H1 (cell line): ENCODE data around the gene APBA2. TPM values are rescaled to one million over a fixed set of nuclear protein-coding genes. Genes with fewer than 3 reads are reported as not detected.

Experiments
- CTCF ChIA-PET: fragments of 300-600 bp; sonication (Branson Sonifier 250); formaldehyde crosslinking; loops from one replicate; lab custom pipeline; 2021; ENCODE audit not compliant: partially characterized antibody; lab: Charles Lee
- POLR2A ChIA-PET: fragments of 300-600 bp; sonication (Branson Sonifier 250); formaldehyde crosslinking; loops from one replicate; lab custom pipeline; 2021; ENCODE audit warnings: inconsistent platforms; ENCODE audit not compliant: partially characterized antibody; lab: Charles Lee
- DNase-seq, 2 experiments: peaks; one replicate each; pipeline versions ENCODE4 v3.0.0 to v3.0.0-alpha.2; 2010 to 2022; ENCODE audit warnings: low spot score in 2 of 2, low read depth in 1 of 2, mixed read lengths in 1 of 2
- FAIRE-seq: peaks from 2 replicates; lab custom pipeline; 2011; peaks lifted over from hg19 to GRCh38; lab: Jason Lieb, UNC
- H2AFZ ChIP-seq: 2 replicates; pipeline ENCODE4 v1.8.1; 2012; ENCODE audit warnings: low read length, inconsistent platforms
- H2AK5ac ChIP-seq: 2 replicates; pipeline ENCODE4 v1.6.1; 2013; ENCODE audit warnings: low read depth, low read length
- H2BK120ac ChIP-seq: replicated peaks from 2 replicates; pipeline ENCODE3; 2013; ENCODE audit warnings: low read depth, low read length, inconsistent platforms
- H2BK12ac ChIP-seq: 2 replicates; pipeline ENCODE4 v1.6.1; 2013; ENCODE audit warnings: low read depth, low read length
- H2BK15ac ChIP-seq: 2 replicates; pipeline ENCODE4 v1.6.1; 2013; ENCODE audit warnings: low read length
- H2BK20ac ChIP-seq: 2 replicates; pipeline ENCODE4 v1.6.1; 2013; ENCODE audit warnings: low read length
- H2BK5ac ChIP-seq: 2 replicates; pipeline ENCODE4 v1.6.1; 2013; ENCODE audit warnings: low read depth, low read length
- H3K14ac ChIP-seq: 2 replicates; pipeline ENCODE4 v1.6.1; 2013; ENCODE audit warnings: inconsistent platforms; ENCODE audit not compliant: insufficient read length
- H3K18ac ChIP-seq: 2 replicates; pipeline ENCODE4 v1.6.1; 2013; ENCODE audit warnings: low read length; ENCODE audit errors: extremely low read depth
- H3K23ac ChIP-seq: 2 replicates; pipeline ENCODE4 v1.6.1; 2013; ENCODE audit warnings: inconsistent platforms; ENCODE audit not compliant: insufficient read length
- H3K23me2 ChIP-seq: 2 replicates; pipeline ENCODE4 v1.6.1; 2013; ENCODE audit warnings: low read depth, low read length
- H3K27ac ChIP-seq: 2 replicates; pipeline ENCODE4 v1.6.1; 2011; ENCODE audit warnings: low read depth, low read length, inconsistent platforms
- H3K27me3 ChIP-seq, 4 experiments: replicated peaks in 1 of 4; 1 replicate in 1 of 4; 2 replicates in 3 of 4; pipeline versions ENCODE4 v1.6.1 to v1.8.1; 2011 to 2013; ENCODE audit warnings: low read length in 3 of 4, mild to moderate bottlenecking in 3 of 4, inconsistent platforms in 2 of 4, mixed read lengths in 2 of 4, moderate library complexity in 1 of 4; ENCODE audit not compliant: control insufficient read depth in 3 of 4, insufficient read depth in 3 of 4; ENCODE audit errors: extremely low read depth in 1 of 4
- H3K36me3 ChIP-seq, 4 experiments: 2 replicates each; pipeline versions ENCODE4 v1.6.1 to v1.8.1; 2011 to 2013; ENCODE audit warnings: mild to moderate bottlenecking in 4 of 4, low read length in 3 of 4, moderate library complexity in 2 of 4, control low read depth in 1 of 4, inconsistent platforms in 1 of 4; ENCODE audit not compliant: insufficient read depth in 4 of 4, control insufficient read depth in 2 of 4
- H3K4ac ChIP-seq: replicated peaks from 2 replicates; pipeline ENCODE3; 2013; ENCODE audit warnings: low read length, low read depth, mixed read lengths, inconsistent platforms; ENCODE audit not compliant: insufficient read length
- H3K4me1 ChIP-seq, 4 experiments: replicated peaks in 1 of 4; 1 replicate in 1 of 4; 2 replicates in 3 of 4; pipeline versions ENCODE4 v1.6.1 to v1.8.1; 2011 to 2013; ENCODE audit warnings: low read length in 3 of 4, inconsistent platforms in 2 of 4, mixed read lengths in 1 of 4; ENCODE audit not compliant: insufficient read depth in 4 of 4, control insufficient read depth in 3 of 4
- H3K4me2 ChIP-seq, 2 experiments: 2 replicates each; pipeline versions ENCODE4 v1.6.1 to v1.8.1; 2011 to 2013; ENCODE audit warnings: low read depth in 2 of 2, low read length in 2 of 2, control low read depth in 1 of 2, inconsistent platforms in 1 of 2, mild to moderate bottlenecking in 1 of 2; ENCODE audit not compliant: insufficient read depth in 1 of 2
- H3K4me3 ChIP-seq, 4 experiments: fragments of 200-600, 300-600 bp in 1 of 4; sonication (generic), shearing (Covaris generic), sonication (Bioruptor Twin) in 1 of 4; 2 replicates each; pipeline versions ENCODE4 v1.5.1 to v1.8.1; 2011 to 2016; ENCODE audit warnings: low read length in 4 of 4, low read depth in 3 of 4, control low read depth in 2 of 4, inconsistent platforms in 2 of 4, mild to moderate bottlenecking in 2 of 4, mixed read lengths in 1 of 4, moderate library complexity in 1 of 4; ENCODE audit not compliant: insufficient read depth in 2 of 4; ENCODE audit errors: extremely low read depth in 1 of 4
- H3K56ac ChIP-seq: replicated peaks from 2 replicates; pipeline ENCODE3; 2013; ENCODE audit warnings: low read depth, mild to moderate bottlenecking, mixed read lengths, low read length, inconsistent platforms; ENCODE audit not compliant: insufficient read length
- H3K79me1 ChIP-seq: 2 replicates; pipeline ENCODE4 v1.6.1; 2013; ENCODE audit warnings: low read depth, low read length, control low read depth
- H3K79me2 ChIP-seq, 2 experiments: 2 replicates each; pipeline versions ENCODE4 v1.6.1 to v1.8.1; 2012 to 2013; ENCODE audit warnings: low read length in 2 of 2, mild to moderate bottlenecking in 2 of 2, inconsistent platforms in 1 of 2; ENCODE audit not compliant: insufficient read depth in 2 of 2, control insufficient read depth in 1 of 2
- H3K9ac ChIP-seq, 4 experiments: replicated peaks in 1 of 4; 1 replicate in 1 of 4; 2 replicates in 3 of 4; pipeline versions ENCODE4 v1.6.1 to v1.8.1; 2011 to 2013; ENCODE audit warnings: low read depth in 3 of 4, low read length in 3 of 4, control low read depth in 2 of 4, mild to moderate bottlenecking in 2 of 4, moderate library complexity in 2 of 4, inconsistent platforms in 1 of 4; ENCODE audit errors: extremely low read depth in 1 of 4
- H3K9me3 ChIP-seq, 2 experiments: 2 replicates each; pipeline versions ENCODE4 v1.6.1 to v1.8.1; 2012 to 2013; ENCODE audit warnings: mild to moderate bottlenecking in 2 of 2, moderate library complexity in 2 of 2, control low read depth in 1 of 2, inconsistent platforms in 1 of 2, low read depth in 1 of 2, low read length in 1 of 2, mixed read lengths in 1 of 2; ENCODE audit not compliant: insufficient read depth in 2 of 2
- H4K20me1 ChIP-seq, 2 experiments: replicated peaks in 1 of 2; 2 replicates each; pipeline versions ENCODE3 to v1.8.1; 2011 to 2013; ENCODE audit warnings: inconsistent platforms in 2 of 2, low read length in 2 of 2, mild to moderate bottlenecking in 1 of 2; ENCODE audit not compliant: insufficient read depth in 2 of 2, control insufficient read depth in 1 of 2
- H4K5ac ChIP-seq: 2 replicates; pipeline ENCODE4 v1.6.1; 2013; ENCODE audit warnings: low read length, low read depth, mixed read lengths, inconsistent platforms; ENCODE audit not compliant: insufficient read length
- H4K8ac ChIP-seq: 2 replicates; pipeline ENCODE4 v1.8.0; 2013; ENCODE audit warnings: mild to moderate bottlenecking, moderate library complexity, low read length, inconsistent platforms; ENCODE audit not compliant: insufficient read depth; ENCODE audit errors: extremely low read depth
- H4K91ac ChIP-seq: replicated peaks from 2 replicates; pipeline ENCODE3; 2013; ENCODE audit warnings: low read length, mixed read lengths, inconsistent platforms; ENCODE audit not compliant: insufficient read length
- CREB1 ChIP-seq: IDR thresholded peaks from 2 replicates; pipeline ENCODE4 v1.6.1; 2012; ENCODE audit warnings: inconsistent platforms
- FOSL1 ChIP-seq: IDR thresholded peaks from 2 replicates; pipeline ENCODE4 v1.6.1; 2011; ENCODE audit warnings: mild to moderate bottlenecking, low read depth, low read length, moderate library complexity; ENCODE audit not compliant: insufficient read depth
- MAFK ChIP-seq: IDR thresholded peaks from 2 replicates; pipeline ENCODE4 v1.6.1; 2012; ENCODE audit warnings: low read depth, mild to moderate bottlenecking, improper control_type of control experiment, low read length
- PHF8 ChIP-seq: fragments of 200-600 bp; sonication (generic); conservative IDR thresholded peaks from 2 replicates; pipeline ENCODE4 v1.7.1; 2012; ENCODE audit warnings: low read depth, mild to moderate bottlenecking, inconsistent platforms, low read length, moderate library complexity
- WGBS, 2 experiments: shearing (Covaris generic) in 1 of 2; methylation state at CpG; one replicate each; pipeline versions ENCODE4 v1.1.6 to v1.1.7; 2013 to 2015; ENCODE audit warnings: low lambda C conversion rate in 2 of 2, mixed read lengths in 2 of 2, inconsistent platforms in 1 of 2, low coverage in 1 of 2, missing lambda C conversion rate in 1 of 2; ENCODE audit not compliant: insufficient replicate concordance in 2 of 2, insufficient coverage in 1 of 2, insufficient read length in 1 of 2; ENCODE audit errors: extremely low coverage in 1 of 2, missing lambda C conversion rate in 1 of 2; 5-methylcytosine and 5-hydroxymethylcytosine counted together
- polyA plus RNA-seq, 7 experiments: library from polyadenylated mRNA; depleted of rRNA in 3 of 7; stranded (reverse) in 5 of 7; unstranded in 2 of 7; fragments of >200 nt in 5 of 7; fragments of 200-250 nt in 2 of 7; gene quantifications; 1 replicate in 5 of 7; 2 replicates in 1 of 7; 4 replicates in 1 of 7; pipeline versions ENCODE4 v1.2.1 to v1.2.3, GENCODE V29; 2011 to 2013; ENCODE audit warnings: missing spikeins in 2 of 7, mixed read lengths in 2 of 7
- total RNA-seq: library from RNA; stranded (reverse); fragmentation: NEBNext Ultra II Directional; extraction: Animal tissue kit (Norgen Biotek cat#: 25700); gene quantifications from 2 replicates; pipeline ENCODE4 v1.2.1, GENCODE V29; 2021
- TF ChIP-seq, protein P1 (sequence below): IDR thresholded peaks from 2 replicates; pipeline ENCODE4 v1.6.1; 2011; ENCODE audit warnings: low read length, improper control_type of control experiment

Gene APBA2
- total and polyA plus RNA-seq, 2 of the 8 experiments (the other 6 are each of a cell fraction or from before 2014, with no cell fraction given): 15.5 to 19.0 TPM

DNA sequence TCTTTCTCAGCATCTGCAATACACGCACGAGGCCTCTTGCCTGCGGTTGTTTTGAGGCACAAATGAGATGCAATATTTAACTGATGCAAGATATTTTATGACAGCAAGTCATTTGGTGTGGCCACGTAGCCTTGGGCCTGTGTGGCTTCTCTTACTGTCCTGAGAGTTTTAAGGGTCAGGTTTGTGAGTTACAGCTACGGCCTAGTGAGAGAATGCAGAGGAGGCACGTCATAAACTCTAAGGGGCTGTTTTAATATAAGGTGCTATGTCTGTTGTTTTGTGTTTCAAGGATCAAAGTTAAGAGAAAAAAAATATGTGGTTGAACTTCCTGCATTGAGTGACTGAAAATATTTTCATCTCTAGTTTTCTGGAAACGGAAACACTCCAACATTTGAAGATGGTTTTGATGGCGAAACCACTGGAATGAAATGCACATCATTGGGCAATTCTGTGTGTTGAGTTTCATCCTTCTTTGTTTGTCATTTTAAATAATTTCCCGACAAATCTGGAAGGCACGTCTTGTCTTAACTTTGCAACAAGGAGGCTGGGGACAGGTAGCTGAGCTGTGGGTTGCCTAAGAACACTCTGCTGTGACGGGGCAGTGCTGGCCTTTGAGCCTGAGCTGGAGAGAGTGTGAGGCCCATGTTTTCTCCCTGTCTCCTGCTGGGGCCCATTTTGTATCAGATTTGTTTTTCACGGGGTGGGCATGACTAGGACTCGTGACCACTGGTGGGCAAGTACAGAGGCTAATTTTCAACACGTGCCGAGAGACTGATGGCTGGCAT is 5.1 kb downstream of the APBA2 start:
- DNase-seq (no peak), FAIRE-seq (no peak)
- Histone ChIP-seq H3K9me3 (no peaks in the 10 kb centered on the region), H3K9ac (no peak overlapping the region), H3K27me3 (peaks cover 1 to 15% (median 12%) of the 10 kb centered on the region in 4 experiments; a peak in 6 of 7 replicates), H3K79me1 (peaks cover 5% of the 10 kb centered on the region), H2BK120ac (no peak overlapping the region), H3K4me3 (no peak overlapping the region), H2AK5ac (no peak overlapping the region), H2BK12ac (no peak overlapping the region), H3K79me2 (no peaks in the 10 kb centered on the region), H3K23me2 (peaks cover 3% of the 10 kb centered on the region; the same call in 1 of the 2 replicates), H3K4me2 (no peak overlapping the region), H3K4me1 (peaks cover 0 to 2% (median 1%) of the 10 kb centered on the region in 4 experiments; a peak in 4 of 7 replicates), H3K14ac (no peak overlapping the region), H3K18ac (no peak overlapping the region), H4K91ac (no peak overlapping the region), H3K56ac (no peak overlapping the region), H4K20me1 (no peaks in the 10 kb centered on the region), H4K8ac (no peak overlapping the region), H3K27ac (no peak overlapping the region), H4K5ac (no peak overlapping the region), H3K23ac (no peak overlapping the region), H2BK15ac (no peak overlapping the region), H3K4ac (no peak overlapping the region), H2BK20ac (no peak overlapping the region), H3K36me3 (no peaks in the 10 kb centered on the region), H2BK5ac (no peak overlapping the region), H2AFZ (no peak overlapping the region)
- no peak for TF ChIP-seq PHF8
- TF ChIP-seq CREB1: no peak
- TF ChIP-seq FOSL1: no peak
- TF ChIP-seq, protein P1, sequence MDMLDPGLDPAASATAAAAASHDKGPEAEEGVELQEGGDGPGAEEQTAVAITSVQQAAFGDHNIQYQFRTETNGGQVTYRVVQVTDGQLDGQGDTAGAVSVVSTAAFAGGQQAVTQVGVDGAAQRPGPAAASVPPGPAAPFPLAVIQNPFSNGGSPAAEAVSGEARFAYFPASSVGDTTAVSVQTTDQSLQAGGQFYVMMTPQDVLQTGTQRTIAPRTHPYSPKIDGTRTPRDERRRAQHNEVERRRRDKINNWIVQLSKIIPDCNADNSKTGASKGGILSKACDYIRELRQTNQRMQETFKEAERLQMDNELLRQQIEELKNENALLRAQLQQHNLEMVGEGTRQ: no peak
- TF ChIP-seq MAFK: no peak
- POLR2A ChIA-PET: no interaction called here
- WGBS, 2 experiments: 90% methylated on average over 15 of the region's 15 CpGs; no CpG with 5 or more reads in 1 of the 2 experiments
- CTCF ChIA-PET: interaction anchor here (0.7 to 2.6 kb wide), 6 partner anchors 10 to 211 kb away, joined by 3 to 20 read pairs (median 5); no protein-coding TSS in a partner anchor
